K562 (cell line): Measurements from ENCODE around the gene PLEKHS1. TPM values are rescaled to one million over a fixed set of nuclear protein-coding genes. Genes with fewer than 3 reads are reported as not detected.

ENCODE experiments used
- CCAR2 ChIP-seq: fragments of 200-400 bp; formaldehyde crosslinking; IDR thresholded peaks from 2 replicates; pipeline ENCODE4 v1.6.1; 2017; ENCODE audit warnings: mild to moderate bottlenecking, low read depth, low read length
- HNRNPK ChIP-seq: fragments of 200-400 bp; formaldehyde crosslinking; IDR thresholded peaks from one replicate; pipeline ENCODE4 v1.6.1; 2018; ENCODE audit warnings: mild to moderate bottlenecking, low read depth, low read length; ENCODE audit not compliant: poor library complexity, severe bottlenecking
- RBM17 ChIP-seq: fragments of 200-400 bp; formaldehyde crosslinking; IDR thresholded peaks from 2 replicates; pipeline ENCODE4 v1.6.1; 2017; ENCODE audit warnings: low read depth, mild to moderate bottlenecking, low read length, borderline replicate concordance
- ZNF274 ChIP-seq: IDR thresholded peaks from 2 replicates; pipeline ENCODE4 v1.6.1; 2011; ENCODE audit warnings: low read depth, mild to moderate bottlenecking, low read length, moderate library complexity, borderline replicate concordance
- ZNF282 ChIP-seq: sonication (generic); formaldehyde crosslinking; IDR thresholded peaks from 2 replicates; pipeline ENCODE4 v1.8.1; 2023; ENCODE audit warnings: missing genetic modification reagents
- polyA plus RNA-seq, 8 experiments: library from polyadenylated mRNA; depleted of rRNA in 4 of 8; stranded (reverse) in 5 of 8; unstranded in 3 of 8; fragments of >200 nt; fragmentation: Nextera tagmentation in 2 of 8; fragmentation: Illumina TruSeq in 1 of 8; extraction: Ambion mirVana in 2 of 8; extraction: Trizol in 1 of 8; gene quantifications; 2 replicates each; pipeline versions ENCODE4 v1.2.1 to v1.2.3, GENCODE V29; 2011 to 2014; ENCODE audit warnings: inconsistent platforms in 1 of 8, missing spikeins in 1 of 8
- total RNA-seq, 7 experiments: library from RNA; depleted of rRNA in 6 of 7; stranded (reverse); fragments of >200 nt in 6 of 7; fragmentation: Illumina TruSeq in 2 of 7; extraction: Trizol in 2 of 7; gene quantifications; 2 replicates each; pipeline versions ENCODE4 v1.2.1 to v1.2.3, GENCODE V29; 2011 to 2021; ENCODE audit warnings: low replicate concordance in 1 of 7
- TF ChIP-seq, protein P1 (sequence below), 2 experiments: fragments of 450-650 bp in 1 of 2; sonication (generic) in 1 of 2; formaldehyde crosslinking in 1 of 2; IDR thresholded peaks; 2 replicates each; pipeline versions ENCODE4 v1.7.1 to v1.9.0; 2016 to 2022; ENCODE audit warnings: inconsistent platforms in 1 of 2, mild to moderate bottlenecking in 1 of 2, missing genetic modification reagents in 1 of 2
- TF ChIP-seq, protein P2 (sequence below): sonication (generic); formaldehyde crosslinking; IDR thresholded peaks from 2 replicates; pipeline ENCODE4 v1.8.0; 2022; ENCODE audit warnings: mild to moderate bottlenecking, missing genetic modification reagents
- TF ChIP-seq, protein P3 (sequence below): sonication (generic); formaldehyde crosslinking; IDR thresholded peaks from 2 replicates; pipeline ENCODE4 v1.8.0; 2022; ENCODE audit warnings: mild to moderate bottlenecking, low read depth, missing genetic modification reagents

The PLEKHS1 gene
- total and polyA plus RNA-seq, 9 of the 15 experiments (the other 6 are each of a cell fraction or from before 2014, with no cell fraction given), result not detected

DNA sequence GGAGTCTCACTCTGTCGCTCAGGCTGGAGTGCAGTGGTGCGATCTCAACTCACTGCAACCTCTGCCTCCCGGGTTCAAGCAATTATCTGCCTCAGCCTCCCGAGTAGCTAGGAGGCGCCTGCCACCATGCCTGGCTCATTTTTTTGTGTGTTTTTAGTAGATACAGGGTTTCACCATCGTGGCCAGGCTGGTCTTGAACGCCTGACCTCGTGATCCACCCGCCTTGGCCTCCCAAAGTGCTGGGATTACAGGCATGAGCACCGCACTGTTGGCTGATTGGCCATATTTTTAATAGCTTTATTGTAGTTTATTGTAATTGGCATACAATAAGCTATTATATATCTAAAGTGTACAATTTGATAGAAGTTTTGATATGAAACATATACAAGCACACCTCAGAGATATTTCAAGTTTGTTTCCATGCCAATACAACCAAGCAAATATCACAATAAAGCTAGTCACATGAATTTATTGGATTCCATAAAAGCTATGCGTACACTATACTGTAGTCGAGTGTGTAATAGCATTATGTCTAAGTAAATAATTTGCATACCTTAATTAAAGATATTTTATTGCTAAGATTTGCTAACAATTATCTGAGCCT, 5.6 kb downstream of the PLEKHS1 start (continued):
- TF ChIP-seq, protein P1, sequence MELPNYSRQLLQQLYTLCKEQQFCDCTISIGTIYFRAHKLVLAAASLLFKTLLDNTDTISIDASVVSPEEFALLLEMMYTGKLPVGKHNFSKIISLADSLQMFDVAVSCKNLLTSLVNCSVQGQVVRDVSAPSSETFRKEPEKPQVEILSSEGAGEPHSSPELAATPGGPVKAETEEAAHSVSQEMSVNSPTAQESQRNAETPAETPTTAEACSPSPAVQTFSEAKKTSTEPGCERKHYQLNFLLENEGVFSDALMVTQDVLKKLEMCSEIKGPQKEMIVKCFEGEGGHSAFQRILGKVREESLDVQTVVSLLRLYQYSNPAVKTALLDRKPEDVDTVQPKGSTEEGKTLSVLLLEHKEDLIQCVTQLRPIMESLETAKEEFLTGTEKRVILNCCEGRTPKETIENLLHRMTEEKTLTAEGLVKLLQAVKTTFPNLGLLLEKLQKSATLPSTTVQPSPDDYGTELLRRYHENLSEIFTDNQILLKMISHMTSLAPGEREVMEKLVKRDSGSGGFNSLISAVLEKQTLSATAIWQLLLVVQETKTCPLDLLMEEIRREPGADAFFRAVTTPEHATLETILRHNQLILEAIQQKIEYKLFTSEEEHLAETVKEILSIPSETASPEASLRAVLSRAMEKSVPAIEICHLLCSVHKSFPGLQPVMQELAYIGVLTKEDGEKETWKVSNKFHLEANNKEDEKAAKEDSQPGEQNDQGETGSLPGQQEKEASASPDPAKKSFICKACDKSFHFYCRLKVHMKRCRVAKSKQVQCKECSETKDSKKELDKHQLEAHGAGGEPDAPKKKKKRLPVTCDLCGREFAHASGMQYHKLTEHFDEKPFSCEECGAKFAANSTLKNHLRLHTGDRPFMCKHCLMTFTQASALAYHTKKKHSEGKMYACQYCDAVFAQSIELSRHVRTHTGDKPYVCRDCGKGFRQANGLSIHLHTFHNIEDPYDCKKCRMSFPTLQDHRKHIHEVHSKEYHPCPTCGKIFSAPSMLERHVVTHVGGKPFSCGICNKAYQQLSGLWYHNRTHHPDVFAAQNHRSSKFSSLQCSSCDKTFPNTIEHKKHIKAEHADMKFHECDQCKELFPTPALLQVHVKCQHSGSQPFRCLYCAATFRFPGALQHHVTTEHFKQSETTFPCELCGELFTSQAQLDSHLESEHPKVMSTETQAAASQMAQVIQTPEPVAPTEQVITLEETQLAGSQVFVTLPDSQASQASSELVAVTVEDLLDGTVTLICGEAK (IDR thresholded peaks at IDR 0.05), result no peak
- TF ChIP-seq, protein P1 (CRISPR knock-in tag; IDR thresholded peaks at IDR 0.05), result no peak
- TF ChIP-seq, protein P2, sequence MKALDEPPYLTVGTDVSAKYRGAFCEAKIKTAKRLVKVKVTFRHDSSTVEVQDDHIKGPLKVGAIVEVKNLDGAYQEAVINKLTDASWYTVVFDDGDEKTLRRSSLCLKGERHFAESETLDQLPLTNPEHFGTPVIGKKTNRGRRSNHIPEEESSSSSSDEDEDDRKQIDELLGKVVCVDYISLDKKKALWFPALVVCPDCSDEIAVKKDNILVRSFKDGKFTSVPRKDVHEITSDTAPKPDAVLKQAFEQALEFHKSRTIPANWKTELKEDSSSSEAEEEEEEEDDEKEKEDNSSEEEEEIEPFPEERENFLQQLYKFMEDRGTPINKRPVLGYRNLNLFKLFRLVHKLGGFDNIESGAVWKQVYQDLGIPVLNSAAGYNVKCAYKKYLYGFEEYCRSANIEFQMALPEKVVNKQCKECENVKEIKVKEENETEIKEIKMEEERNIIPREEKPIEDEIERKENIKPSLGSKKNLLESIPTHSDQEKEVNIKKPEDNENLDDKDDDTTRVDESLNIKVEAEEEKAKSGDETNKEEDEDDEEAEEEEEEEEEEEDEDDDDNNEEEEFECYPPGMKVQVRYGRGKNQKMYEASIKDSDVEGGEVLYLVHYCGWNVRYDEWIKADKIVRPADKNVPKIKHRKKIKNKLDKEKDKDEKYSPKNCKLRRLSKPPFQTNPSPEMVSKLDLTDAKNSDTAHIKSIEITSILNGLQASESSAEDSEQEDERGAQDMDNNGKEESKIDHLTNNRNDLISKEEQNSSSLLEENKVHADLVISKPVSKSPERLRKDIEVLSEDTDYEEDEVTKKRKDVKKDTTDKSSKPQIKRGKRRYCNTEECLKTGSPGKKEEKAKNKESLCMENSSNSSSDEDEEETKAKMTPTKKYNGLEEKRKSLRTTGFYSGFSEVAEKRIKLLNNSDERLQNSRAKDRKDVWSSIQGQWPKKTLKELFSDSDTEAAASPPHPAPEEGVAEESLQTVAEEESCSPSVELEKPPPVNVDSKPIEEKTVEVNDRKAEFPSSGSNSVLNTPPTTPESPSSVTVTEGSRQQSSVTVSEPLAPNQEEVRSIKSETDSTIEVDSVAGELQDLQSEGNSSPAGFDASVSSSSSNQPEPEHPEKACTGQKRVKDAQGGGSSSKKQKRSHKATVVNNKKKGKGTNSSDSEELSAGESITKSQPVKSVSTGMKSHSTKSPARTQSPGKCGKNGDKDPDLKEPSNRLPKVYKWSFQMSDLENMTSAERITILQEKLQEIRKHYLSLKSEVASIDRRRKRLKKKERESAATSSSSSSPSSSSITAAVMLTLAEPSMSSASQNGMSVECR (CRISPR knock-in tag), result no peak
- TF ChIP-seq ZNF274, result no peak
- no peak for TF ChIP-seq HNRNPK
- TF ChIP-seq ZNF282 (CRISPR knock-in tag), result no peak
- TF ChIP-seq RBM17, result no peak
- TF ChIP-seq, protein P3, sequence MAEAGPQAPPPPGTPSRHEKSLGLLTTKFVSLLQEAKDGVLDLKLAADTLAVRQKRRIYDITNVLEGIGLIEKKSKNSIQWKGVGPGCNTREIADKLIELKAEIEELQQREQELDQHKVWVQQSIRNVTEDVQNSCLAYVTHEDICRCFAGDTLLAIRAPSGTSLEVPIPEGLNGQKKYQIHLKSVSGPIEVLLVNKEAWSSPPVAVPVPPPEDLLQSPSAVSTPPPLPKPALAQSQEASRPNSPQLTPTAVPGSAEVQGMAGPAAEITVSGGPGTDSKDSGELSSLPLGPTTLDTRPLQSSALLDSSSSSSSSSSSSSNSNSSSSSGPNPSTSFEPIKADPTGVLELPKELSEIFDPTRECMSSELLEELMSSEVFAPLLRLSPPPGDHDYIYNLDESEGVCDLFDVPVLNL (CRISPR knock-in tag), result no peak
- no peak for TF ChIP-seq CCAR2
